ENCODE data around the gene BATF2. TPM values are rescaled to one million over a fixed set of nuclear protein-coding genes. Genes with fewer than 3 reads are reported as not detected.

Gene BATF2
- total RNA-seq, 4 donors from 2014 or later: 0.30 to 0.38 TPM; not detected in 2

DNA sequence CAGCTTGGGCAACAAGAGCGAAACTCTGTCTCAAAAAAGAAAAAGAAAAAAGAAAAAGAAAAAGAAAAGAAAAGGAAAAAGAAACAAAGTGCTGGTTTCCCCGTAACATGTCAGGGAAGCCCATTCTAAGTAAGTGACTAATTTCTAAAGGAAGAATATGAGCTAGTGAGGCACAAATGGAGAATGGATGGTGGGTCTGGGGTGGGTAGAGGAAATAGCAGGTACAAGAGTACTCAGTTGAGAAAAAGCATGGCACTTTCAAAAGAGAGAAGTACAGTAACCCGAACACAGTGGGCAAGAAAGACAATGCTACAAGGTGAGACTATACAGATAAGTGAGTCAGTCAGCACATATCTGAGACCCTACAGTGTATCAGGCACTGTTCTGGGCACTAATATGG, 29.4 kb downstream of the BATF2 start:
- no peak for DNase-seq (ENCODE audit: low spot score in 2 of 2)
- Histone ChIP-seq H3K36me3 (no peaks in the 10 kb centered on the region), H3K9me3 (no peaks in the 10 kb centered on the region), H3K27ac (no peak overlapping the region), H3K27me3 (no peaks in the 10 kb centered on the region), H3K4me3 (no peak overlapping the region), H3K4me1 (peaks cover 15% of the 10 kb centered on the region)
- TF ChIP-seq POLR2A (IDR thresholded peaks at IDR 0.05) (no peak), POLR2AphosphoS5 (IDR thresholded peaks at IDR 0.05) (no peak), EP300 (IDR thresholded peaks at IDR 0.05) (no peak)
- TF ChIP-seq, protein P1, sequence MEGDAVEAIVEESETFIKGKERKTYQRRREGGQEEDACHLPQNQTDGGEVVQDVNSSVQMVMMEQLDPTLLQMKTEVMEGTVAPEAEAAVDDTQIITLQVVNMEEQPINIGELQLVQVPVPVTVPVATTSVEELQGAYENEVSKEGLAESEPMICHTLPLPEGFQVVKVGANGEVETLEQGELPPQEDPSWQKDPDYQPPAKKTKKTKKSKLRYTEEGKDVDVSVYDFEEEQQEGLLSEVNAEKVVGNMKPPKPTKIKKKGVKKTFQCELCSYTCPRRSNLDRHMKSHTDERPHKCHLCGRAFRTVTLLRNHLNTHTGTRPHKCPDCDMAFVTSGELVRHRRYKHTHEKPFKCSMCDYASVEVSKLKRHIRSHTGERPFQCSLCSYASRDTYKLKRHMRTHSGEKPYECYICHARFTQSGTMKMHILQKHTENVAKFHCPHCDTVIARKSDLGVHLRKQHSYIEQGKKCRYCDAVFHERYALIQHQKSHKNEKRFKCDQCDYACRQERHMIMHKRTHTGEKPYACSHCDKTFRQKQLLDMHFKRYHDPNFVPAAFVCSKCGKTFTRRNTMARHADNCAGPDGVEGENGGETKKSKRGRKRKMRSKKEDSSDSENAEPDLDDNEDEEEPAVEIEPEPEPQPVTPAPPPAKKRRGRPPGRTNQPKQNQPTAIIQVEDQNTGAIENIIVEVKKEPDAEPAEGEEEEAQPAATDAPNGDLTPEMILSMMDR (IDR thresholded peaks at IDR 0.05): no peak
- WGBS: 95% methylated on average over 3 of the region's 3 CpGs

DNA sequence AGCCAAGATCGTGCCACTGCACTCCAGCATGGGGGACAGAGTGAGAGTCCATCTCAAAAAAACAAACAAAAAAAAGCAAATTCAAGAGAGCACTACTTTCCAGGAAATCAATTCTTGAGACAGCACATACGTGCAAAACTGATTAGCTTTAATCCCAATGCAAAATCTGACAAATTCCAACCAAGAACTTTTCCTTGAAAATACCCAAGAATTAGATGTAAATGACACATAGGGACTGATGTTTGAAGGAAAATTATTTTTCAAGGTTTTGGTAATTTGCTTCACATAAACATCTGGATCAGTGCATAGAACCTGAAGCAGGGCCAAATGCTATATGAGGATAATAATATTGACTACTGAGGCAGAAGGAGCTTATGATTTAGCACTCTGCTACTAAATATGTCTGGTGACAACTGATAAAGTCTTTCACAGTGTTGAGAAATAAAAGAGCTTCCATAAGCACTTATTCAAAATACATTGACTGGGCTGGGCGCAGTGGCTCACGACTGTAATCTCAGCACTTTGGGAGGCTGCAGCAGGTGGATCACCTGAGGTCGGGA, 33.6 kb downstream of the BATF2 start:
- DNase-seq (ENCODE audit: low spot score in 2 of 2): no peak
- Histone ChIP-seq H3K9me3 (no peaks in the 10 kb centered on the region), H3K4me3 (no peak overlapping the region), H3K27ac (no peak overlapping the region), H3K27me3 (no peaks in the 10 kb centered on the region), H3K36me3 (no peaks in the 10 kb centered on the region), H3K4me1 (peaks cover 3% of the 10 kb centered on the region)
- TF ChIP-seq EP300 (IDR thresholded peaks at IDR 0.05) (no peak), POLR2A (IDR thresholded peaks at IDR 0.05) (no peak), POLR2AphosphoS5 (IDR thresholded peaks at IDR 0.05) (no peak)
- TF ChIP-seq, protein P1 (IDR thresholded peaks at IDR 0.05): no peak
- WGBS: 81% methylated on average over 5 of the region's 5 CpGs

DNA sequence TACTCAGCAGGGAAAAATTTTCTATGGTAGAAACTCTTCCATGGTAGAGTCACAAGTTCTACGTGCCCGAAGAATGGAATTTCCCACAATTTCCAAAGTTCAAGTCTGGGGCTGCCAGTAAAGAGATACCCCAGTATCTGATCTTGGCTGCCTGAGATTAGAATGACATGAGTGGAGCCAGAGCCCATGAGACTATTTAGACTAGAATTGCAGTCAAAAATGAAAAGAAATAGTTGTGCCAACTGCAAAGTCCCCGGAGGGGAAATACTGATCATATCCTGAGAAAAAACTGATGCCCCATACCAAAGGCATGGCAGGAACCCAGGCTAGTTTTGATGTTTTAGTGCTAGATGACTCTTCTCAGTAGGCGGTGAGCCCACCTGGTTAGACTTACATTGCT, 36.1 kb downstream of the BATF2 start:
- Histone ChIP-seq H3K36me3 (no peaks in the 10 kb centered on the region), H3K27me3 (no peaks in the 10 kb centered on the region), H3K9me3 (no peaks in the 10 kb centered on the region), H3K4me1 (peaks cover 3% of the 10 kb centered on the region), H3K4me3 (no peak overlapping the region), H3K27ac (no peak overlapping the region)
- DNase-seq (ENCODE audit: low spot score in 2 of 2): no peak
- TF ChIP-seq, protein P1 (IDR thresholded peaks at IDR 0.05): no peak
- TF ChIP-seq POLR2A (IDR thresholded peaks at IDR 0.05): no peak
- 25% methylated on average over 4 of the region's 4 CpGs for WGBS

DNA sequence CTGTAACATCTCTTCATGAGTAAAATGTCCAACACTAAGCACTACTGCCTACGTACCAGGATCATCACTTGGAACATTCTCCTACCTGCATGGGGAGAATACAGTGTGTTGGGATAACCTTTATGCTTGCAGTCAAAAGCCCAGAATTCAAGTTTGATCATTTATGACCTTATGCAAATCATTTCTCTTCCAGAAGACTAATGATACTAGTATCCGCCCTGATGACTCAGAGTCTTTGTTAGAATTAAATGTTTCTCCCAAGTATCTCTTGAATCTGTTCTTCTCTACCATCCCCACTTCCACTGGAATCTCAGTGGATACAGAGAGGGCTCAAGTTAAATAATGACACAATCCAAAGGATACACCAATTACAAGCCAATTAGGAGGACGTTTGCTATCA, 37.3 kb downstream of the BATF2 start:
- no peaks in the 10 kb centered on the region for H3K27me3 ChIP-seq
- no peak for TF ChIP-seq POLR2AphosphoS5 (IDR thresholded peaks at IDR 0.05)
- TF ChIP-seq EP300 (IDR thresholded peaks at IDR 0.05): no peak
- no peak for TF ChIP-seq POLR2A (IDR thresholded peaks at IDR 0.05)
- TF ChIP-seq, protein P1 (IDR thresholded peaks at IDR 0.05): no peak
- no peak for DNase-seq (ENCODE audit: low spot score in 2 of 2)
- no peak overlapping the region for H3K27ac ChIP-seq
- H3K36me3 ChIP-seq: no peaks in the 10 kb centered on the region
- peaks cover 3% of the 10 kb centered on the region for H3K4me1 ChIP-seq
- H3K9me3 ChIP-seq: no peaks in the 10 kb centered on the region
- H3K4me3 ChIP-seq: no peak overlapping the region
- WGBS: 43% methylated on average over 3 of the region's 3 CpGs

DNA sequence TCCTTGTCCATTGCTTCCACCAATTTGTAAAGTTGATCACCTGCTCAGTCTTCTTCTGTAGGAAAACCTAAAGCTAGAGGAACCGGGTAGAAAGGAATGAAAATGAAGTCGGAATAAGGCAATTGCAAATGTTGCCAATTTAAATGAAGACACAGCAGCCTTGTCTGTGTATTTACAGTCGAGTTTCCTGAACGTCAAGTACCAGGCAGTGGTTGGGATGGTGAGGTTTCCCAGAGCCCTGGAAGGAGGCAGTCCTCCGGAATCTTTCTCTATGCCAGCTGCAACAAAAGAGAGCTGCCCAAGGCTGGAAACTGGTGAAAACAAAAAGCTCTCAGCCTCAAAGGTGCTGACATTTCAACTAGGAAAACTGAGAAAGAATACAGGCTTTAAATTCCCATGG, 42.6 kb downstream of the BATF2 start:
- H3K27ac ChIP-seq: no peak overlapping the region
- no peak for TF ChIP-seq EP300 (IDR thresholded peaks at IDR 0.05)
- TF ChIP-seq, protein P1 (IDR thresholded peaks at IDR 0.05): no peak
- TF ChIP-seq POLR2A (IDR thresholded peaks at IDR 0.05): no peak
- whole genome bisulfite sequencing: 52% methylated on average over 5 of the region's 5 CpGs

More for the DNA sequence above, 42.6 kb downstream of the BATF2 start:
- Histone ChIP-seq H3K27me3 (peaks cover 2% of the 10 kb centered on the region), H3K9me3 (no peaks in the 10 kb centered on the region), H3K4me1 (no peaks in the 10 kb centered on the region), H3K36me3 (no peaks in the 10 kb centered on the region), H3K4me3 (no peak overlapping the region)
- no peak for DNase-seq (ENCODE audit: low spot score in 2 of 2)
